ENCODE measurements around the gene NLGN1.

DNA sequence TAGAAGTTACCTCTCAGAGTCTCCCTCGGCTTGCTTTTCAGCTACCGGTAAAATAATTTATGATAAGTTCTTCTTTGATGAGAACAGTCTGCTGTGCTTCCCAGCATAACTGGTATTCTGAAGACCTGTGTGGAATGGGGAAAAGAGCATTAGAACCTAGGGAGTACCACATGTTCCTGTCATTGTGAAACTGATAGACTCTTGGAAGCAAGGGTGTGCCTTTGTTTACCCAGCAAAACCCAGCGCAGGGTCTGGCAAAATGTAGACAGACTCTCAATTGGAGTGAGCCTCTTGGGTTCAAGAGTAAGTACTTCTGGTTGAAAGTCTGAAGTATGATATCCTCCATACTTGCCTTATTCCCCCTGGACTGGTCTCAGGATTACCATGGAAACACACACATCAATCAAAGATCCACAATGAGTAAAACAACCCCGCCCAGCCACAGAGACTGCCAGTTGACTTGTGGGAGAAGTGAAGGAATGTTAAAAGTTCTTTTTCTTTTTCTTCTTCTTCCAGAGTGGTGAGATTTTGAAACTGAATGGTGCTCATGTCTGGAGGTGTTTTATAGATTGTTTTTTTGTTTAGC is 809.2 kb downstream of the NLGN1 start:
- TF ChIP-seq, protein P1, sequence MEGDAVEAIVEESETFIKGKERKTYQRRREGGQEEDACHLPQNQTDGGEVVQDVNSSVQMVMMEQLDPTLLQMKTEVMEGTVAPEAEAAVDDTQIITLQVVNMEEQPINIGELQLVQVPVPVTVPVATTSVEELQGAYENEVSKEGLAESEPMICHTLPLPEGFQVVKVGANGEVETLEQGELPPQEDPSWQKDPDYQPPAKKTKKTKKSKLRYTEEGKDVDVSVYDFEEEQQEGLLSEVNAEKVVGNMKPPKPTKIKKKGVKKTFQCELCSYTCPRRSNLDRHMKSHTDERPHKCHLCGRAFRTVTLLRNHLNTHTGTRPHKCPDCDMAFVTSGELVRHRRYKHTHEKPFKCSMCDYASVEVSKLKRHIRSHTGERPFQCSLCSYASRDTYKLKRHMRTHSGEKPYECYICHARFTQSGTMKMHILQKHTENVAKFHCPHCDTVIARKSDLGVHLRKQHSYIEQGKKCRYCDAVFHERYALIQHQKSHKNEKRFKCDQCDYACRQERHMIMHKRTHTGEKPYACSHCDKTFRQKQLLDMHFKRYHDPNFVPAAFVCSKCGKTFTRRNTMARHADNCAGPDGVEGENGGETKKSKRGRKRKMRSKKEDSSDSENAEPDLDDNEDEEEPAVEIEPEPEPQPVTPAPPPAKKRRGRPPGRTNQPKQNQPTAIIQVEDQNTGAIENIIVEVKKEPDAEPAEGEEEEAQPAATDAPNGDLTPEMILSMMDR (IDR thresholded peaks at IDR 0.05 in 2 of 3, conservative IDR thresholded peaks at IDR 0.05 in 1 of 3; ENCODE audit: borderline replicate concordance in 1 of 3, insufficient read depth in 1 of 3, low read depth in 2 of 3, low read length in 2 of 3) = no peak
- no peak for TF ChIP-seq CEBPB (IDR thresholded peaks at IDR 0.05; ENCODE audit: low read depth)
- TF ChIP-seq, protein P2, sequence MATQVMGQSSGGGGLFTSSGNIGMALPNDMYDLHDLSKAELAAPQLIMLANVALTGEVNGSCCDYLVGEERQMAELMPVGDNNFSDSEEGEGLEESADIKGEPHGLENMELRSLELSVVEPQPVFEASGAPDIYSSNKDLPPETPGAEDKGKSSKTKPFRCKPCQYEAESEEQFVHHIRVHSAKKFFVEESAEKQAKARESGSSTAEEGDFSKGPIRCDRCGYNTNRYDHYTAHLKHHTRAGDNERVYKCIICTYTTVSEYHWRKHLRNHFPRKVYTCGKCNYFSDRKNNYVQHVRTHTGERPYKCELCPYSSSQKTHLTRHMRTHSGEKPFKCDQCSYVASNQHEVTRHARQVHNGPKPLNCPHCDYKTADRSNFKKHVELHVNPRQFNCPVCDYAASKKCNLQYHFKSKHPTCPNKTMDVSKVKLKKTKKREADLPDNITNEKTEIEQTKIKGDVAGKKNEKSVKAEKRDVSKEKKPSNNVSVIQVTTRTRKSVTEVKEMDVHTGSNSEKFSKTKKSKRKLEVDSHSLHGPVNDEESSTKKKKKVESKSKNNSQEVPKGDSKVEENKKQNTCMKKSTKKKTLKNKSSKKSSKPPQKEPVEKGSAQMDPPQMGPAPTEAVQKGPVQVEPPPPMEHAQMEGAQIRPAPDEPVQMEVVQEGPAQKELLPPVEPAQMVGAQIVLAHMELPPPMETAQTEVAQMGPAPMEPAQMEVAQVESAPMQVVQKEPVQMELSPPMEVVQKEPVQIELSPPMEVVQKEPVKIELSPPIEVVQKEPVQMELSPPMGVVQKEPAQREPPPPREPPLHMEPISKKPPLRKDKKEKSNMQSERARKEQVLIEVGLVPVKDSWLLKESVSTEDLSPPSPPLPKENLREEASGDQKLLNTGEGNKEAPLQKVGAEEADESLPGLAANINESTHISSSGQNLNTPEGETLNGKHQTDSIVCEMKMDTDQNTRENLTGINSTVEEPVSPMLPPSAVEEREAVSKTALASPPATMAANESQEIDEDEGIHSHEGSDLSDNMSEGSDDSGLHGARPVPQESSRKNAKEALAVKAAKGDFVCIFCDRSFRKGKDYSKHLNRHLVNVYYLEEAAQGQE (IDR thresholded peaks at IDR 0.05; ENCODE audit: low read depth) = no peak
